Hepatocyte (in vitro differentiated cells): ENCODE data around the gene CCDC192.

ENCODE experiments used
- EZH2 ChIP-seq: fragments of 200-600 bp; sonication (generic); IDR thresholded peaks from 2 replicates; pipeline ENCODE4 v1.6.1; 2016; ENCODE audit warnings: antibody characterized with exemption, mild to moderate bottlenecking, borderline replicate concordance
- EZH2phosphoT487 ChIP-seq: fragments of 200-600 bp; sonication (generic); IDR thresholded peaks from one replicate; pipeline ENCODE4 v1.6.1; 2018; ENCODE audit warnings: antibody characterized with exemption, mild to moderate bottlenecking, low read depth, moderate library complexity; ENCODE audit not compliant: unreplicated experiment, severe bottlenecking
- TF ChIP-seq, protein P1 (sequence below): fragments of 200-600 bp; sonication (generic); IDR thresholded peaks from 2 replicates; pipeline ENCODE4 v1.5.1; 2016; ENCODE audit warnings: antibody characterized with exemption, mild to moderate bottlenecking; ENCODE audit not compliant: poor library complexity

DNA sequence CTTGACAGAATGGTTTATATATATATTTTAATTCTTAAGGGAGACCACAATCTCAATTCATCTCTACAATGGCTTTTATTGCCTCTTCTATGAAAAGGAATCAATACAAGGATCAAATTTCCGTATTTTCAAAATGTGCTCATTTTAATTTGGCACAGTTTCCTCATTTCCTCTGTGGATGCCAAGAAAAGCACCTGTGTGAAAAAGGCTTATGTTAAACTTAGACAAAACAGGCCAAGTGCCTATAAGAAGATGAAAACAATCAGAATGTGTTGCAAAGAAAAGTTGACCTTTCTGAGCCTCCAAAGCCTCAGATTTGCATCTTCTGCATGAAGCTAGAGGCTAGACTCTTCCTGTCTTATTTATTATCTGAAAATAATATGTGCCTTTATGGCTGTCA, 206.6 kb downstream of the CCDC192 start:
- TF ChIP-seq, protein P1, sequence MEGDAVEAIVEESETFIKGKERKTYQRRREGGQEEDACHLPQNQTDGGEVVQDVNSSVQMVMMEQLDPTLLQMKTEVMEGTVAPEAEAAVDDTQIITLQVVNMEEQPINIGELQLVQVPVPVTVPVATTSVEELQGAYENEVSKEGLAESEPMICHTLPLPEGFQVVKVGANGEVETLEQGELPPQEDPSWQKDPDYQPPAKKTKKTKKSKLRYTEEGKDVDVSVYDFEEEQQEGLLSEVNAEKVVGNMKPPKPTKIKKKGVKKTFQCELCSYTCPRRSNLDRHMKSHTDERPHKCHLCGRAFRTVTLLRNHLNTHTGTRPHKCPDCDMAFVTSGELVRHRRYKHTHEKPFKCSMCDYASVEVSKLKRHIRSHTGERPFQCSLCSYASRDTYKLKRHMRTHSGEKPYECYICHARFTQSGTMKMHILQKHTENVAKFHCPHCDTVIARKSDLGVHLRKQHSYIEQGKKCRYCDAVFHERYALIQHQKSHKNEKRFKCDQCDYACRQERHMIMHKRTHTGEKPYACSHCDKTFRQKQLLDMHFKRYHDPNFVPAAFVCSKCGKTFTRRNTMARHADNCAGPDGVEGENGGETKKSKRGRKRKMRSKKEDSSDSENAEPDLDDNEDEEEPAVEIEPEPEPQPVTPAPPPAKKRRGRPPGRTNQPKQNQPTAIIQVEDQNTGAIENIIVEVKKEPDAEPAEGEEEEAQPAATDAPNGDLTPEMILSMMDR: no peak
- TF ChIP-seq EZH2 (no peak), EZH2phosphoT487 (no peak)
